Measurements from ENCODE around the gene MGAT5. TPM values are rescaled to one million over a fixed set of nuclear protein-coding genes. Genes with fewer than 3 reads are reported as not detected.

The MGAT5 gene
- total RNA-seq, 2 experiments from 2014 or later: 36.9 to 42.2 TPM

- intact Hi-C loops (cut with micrococcal nuclease): no loop called here
- Mint-ChIP-seq H3K4me3 (no peak overlapping the region), H3K9me3 (no peaks in the 10 kb centered on the region), H3K4me1 (ENCODE audit: low read depth) (no peaks in the 10 kb centered on the region), H3K36me3 (ENCODE audit: low read depth) (peaks cover 3% of the 10 kb centered on the region), H3K27me3 (no peaks in the 10 kb centered on the region), H3K27ac (no peak overlapping the region)
- ATAC-seq (no peak), DNase-seq (no peak)
- ChIA-PET POLR2A (no interaction called here), CTCF (interaction anchor here (0.7 to 1.0 kb wide), 2 partner anchors 12 to 457 kb away, joined by 3 read pairs; no protein-coding TSS in a partner anchor)
- no peak for TF ChIP-seq CTCF (IDR thresholded peaks at IDR 0.05)
Observed at GRCh38 chr2:134443814-134444480, 190.1 kb downstream of the MGAT5 start.

GRCh38 chr2:134445116-134445515 lies 191.2 kb downstream of the MGAT5 start:
- no peaks in the 10 kb centered on the region for H3K9me3 Mint-ChIP-seq
- no peak for TF ChIP-seq CTCF (IDR thresholded peaks at IDR 0.05)
- intact Hi-C loops (cut with micrococcal nuclease): no loop called here
- no peaks in the 10 kb centered on the region for H3K27me3 Mint-ChIP-seq
- no peaks in the 10 kb centered on the region for H3K4me1 Mint-ChIP-seq (ENCODE audit: low read depth)
- ChIA-PET POLR2A (interaction anchor here (0.6 kb wide), 1 partner anchor 70 kb away, joined by 3 read pairs; no protein-coding TSS in a partner anchor), CTCF (no interaction called here)
- no peak for DNase-seq
- H3K4me3 Mint-ChIP-seq: no peak overlapping the region
- H3K36me3 Mint-ChIP-seq (ENCODE audit: low read depth): peaks cover 2% of the 10 kb centered on the region
- no peak overlapping the region for H3K27ac Mint-ChIP-seq
- no peak for ATAC-seq

- ATAC-seq (no peak), DNase-seq (no peak)
- ChIA-PET CTCF (no interaction called here), POLR2A (interaction anchor here (0.6 kb wide), 1 partner anchor 71 kb away, joined by 3 read pairs; no protein-coding TSS in a partner anchor)
- Mint-ChIP-seq H3K36me3 (ENCODE audit: low read depth) (peaks cover 2% of the 10 kb centered on the region), H3K9me3 (no peaks in the 10 kb centered on the region), H3K27me3 (no peaks in the 10 kb centered on the region), H3K27ac (no peak overlapping the region), H3K4me3 (no peak overlapping the region), H3K4me1 (ENCODE audit: low read depth) (no peaks in the 10 kb centered on the region)
- no peak for TF ChIP-seq CTCF (IDR thresholded peaks at IDR 0.05)
- intact Hi-C loops (cut with micrococcal nuclease): no loop called here
Observed at GRCh38 chr2:134445985-134446382, 192.1 kb downstream of the MGAT5 start.

- H3K27me3 Mint-ChIP-seq: no peaks in the 10 kb centered on the region
- no peak for TF ChIP-seq CTCF (IDR thresholded peaks at IDR 0.05)
- intact Hi-C loops (cut with micrococcal nuclease): no loop called here
- ATAC-seq (no peak), DNase-seq (no peak)
- H3K4me1 Mint-ChIP-seq (ENCODE audit: low read depth): no peaks in the 10 kb centered on the region
- no peaks in the 10 kb centered on the region for H3K9me3 Mint-ChIP-seq
- H3K27ac Mint-ChIP-seq: no peak overlapping the region
- no peak overlapping the region for H3K4me3 Mint-ChIP-seq
- peaks cover 2% of the 10 kb centered on the region for H3K36me3 Mint-ChIP-seq (ENCODE audit: low read depth)
- POLR2A ChIA-PET: no interaction called here
- CTCF ChIA-PET: no interaction called here
Observed at GRCh38 chr2:134446383-134447017, 192.6 kb downstream of the MGAT5 start.

GRCh38 chr2:134447669-134448068 lies 193.8 kb downstream of the MGAT5 start:
- no peaks in the 10 kb centered on the region for H3K27me3 Mint-ChIP-seq
- POLR2A ChIA-PET: no interaction called here
- TF ChIP-seq CTCF (IDR thresholded peaks at IDR 0.05): no peak
- intact Hi-C loops (cut with micrococcal nuclease): no loop called here
- no peaks in the 10 kb centered on the region for H3K9me3 Mint-ChIP-seq
- H3K36me3 Mint-ChIP-seq (ENCODE audit: low read depth): peaks cover 2% of the 10 kb centered on the region
- H3K4me3 Mint-ChIP-seq: no peak overlapping the region
- H3K4me1 Mint-ChIP-seq (ENCODE audit: low read depth): no peaks in the 10 kb centered on the region
- CTCF ChIA-PET: interaction anchor here (1.0 to 1.2 kb wide), 2 partner anchors 11 to 330 kb away, joined by 3 to 5 read pairs; no protein-coding TSS in a partner anchor
- H3K27ac Mint-ChIP-seq: no peak overlapping the region
- DNase-seq: no peak
- ATAC-seq: no peak
